ENCODE results near the gene RUVBL2.
A peak's percentile ranks its signal among the peaks of the same experiment; 100 is the strongest.

RUVBL2 gene

DNA sequence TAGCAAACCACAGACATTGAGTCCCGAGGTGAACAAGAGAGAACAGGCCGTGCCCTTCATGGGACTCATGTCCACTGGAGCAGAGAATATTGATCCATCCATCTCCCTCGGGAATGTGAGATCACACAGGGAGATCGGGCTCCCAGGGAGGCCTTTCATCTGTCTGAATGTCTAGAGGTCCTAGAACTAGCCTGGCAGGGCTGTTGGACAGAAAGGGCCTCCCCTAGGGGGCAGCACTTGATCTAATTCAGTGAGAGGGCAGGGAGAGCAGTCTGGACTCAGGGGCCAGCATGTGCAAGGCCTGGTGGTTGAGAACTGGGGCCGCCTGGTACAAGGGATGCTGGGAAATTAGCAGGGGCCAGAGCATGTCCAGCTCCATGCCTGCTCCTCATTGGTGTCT is 4.3 kb downstream of the RUVBL2 start:
- peak; percentile 75 for DNase-seq (ENCODE audit: low read depth)
- TF ChIP-seq, protein P1, sequence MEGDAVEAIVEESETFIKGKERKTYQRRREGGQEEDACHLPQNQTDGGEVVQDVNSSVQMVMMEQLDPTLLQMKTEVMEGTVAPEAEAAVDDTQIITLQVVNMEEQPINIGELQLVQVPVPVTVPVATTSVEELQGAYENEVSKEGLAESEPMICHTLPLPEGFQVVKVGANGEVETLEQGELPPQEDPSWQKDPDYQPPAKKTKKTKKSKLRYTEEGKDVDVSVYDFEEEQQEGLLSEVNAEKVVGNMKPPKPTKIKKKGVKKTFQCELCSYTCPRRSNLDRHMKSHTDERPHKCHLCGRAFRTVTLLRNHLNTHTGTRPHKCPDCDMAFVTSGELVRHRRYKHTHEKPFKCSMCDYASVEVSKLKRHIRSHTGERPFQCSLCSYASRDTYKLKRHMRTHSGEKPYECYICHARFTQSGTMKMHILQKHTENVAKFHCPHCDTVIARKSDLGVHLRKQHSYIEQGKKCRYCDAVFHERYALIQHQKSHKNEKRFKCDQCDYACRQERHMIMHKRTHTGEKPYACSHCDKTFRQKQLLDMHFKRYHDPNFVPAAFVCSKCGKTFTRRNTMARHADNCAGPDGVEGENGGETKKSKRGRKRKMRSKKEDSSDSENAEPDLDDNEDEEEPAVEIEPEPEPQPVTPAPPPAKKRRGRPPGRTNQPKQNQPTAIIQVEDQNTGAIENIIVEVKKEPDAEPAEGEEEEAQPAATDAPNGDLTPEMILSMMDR (conservative IDR thresholded peaks at IDR 0.05; ENCODE audit: low read depth, low read length): peak; percentile 78
- no peak overlapping the region for H3K4me3 ChIP-seq (ENCODE audit: low read depth, low read length)

DNA sequence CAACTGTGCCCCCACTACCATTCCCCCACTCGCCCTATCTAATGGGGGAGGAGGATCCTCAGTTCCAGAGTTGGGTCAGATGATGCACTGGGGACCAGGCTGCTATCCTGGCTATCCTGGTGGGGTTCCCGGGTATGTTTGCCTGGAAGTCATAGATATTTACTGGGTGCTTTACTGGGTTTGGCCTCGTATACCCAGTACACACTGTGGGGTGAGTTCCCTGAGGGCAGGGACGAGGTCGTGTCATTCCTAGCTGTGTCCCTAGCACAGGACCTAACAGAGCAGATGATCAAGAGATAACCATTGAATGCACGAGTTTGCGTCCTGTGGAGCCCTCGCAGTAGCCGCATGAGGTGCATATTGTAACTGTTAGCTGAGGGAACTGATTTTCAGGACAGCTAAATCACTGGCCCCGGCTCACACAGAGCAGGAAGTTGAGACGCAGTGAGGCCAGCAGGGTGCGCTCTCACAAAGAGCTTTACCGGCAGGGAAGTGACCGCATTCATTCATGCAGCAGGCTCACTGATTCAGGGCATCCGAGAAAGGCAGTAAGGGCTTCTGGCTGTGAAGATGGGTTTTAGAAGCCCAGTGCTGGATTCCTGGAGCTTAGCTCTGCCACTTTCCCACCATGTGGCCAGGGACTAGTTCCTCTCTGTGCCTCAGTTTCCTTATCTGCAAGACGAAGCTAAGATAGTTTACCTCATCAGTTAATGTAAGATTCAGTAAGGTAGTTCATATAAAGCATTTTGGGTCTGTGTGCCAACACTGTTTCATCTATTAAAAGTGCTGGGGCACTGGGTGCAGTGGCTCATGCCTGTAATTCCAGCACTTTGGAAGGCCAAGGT is 6.0 kb downstream of the RUVBL2 start:
- TF ChIP-seq, protein P1 (conservative IDR thresholded peaks at IDR 0.05; ENCODE audit: low read depth, low read length): peak; percentile 87
- H3K4me3 ChIP-seq (ENCODE audit: low read depth, low read length): no peak overlapping the region
- DNase-seq (ENCODE audit: low read depth): peak; percentile 87

DNA sequence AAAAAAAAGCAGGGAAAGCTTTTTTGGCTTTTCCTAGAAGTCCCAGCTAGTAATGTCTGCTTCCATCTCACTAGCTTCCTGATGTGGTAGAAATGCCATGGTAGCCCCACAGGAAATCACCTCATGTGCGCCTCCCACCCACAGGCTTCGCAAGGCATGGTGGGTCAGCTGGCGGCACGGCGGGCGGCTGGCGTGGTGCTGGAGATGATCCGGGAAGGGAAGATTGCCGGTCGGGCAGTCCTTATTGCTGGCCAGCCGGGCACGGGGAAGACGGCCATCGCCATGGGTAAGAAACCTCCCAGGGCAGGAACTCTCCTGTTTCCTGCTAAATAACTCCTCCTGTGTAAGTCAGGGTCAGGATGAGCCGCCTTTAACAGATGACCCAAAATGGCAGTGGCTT is 10.4 kb downstream of the RUVBL2 start:
- H3K4me3 ChIP-seq (ENCODE audit: low read depth, low read length): no peak overlapping the region
- no peak for DNase-seq (ENCODE audit: low read depth)
- TF ChIP-seq, protein P1 (conservative IDR thresholded peaks at IDR 0.05; ENCODE audit: low read depth, low read length): no peak

DNA sequence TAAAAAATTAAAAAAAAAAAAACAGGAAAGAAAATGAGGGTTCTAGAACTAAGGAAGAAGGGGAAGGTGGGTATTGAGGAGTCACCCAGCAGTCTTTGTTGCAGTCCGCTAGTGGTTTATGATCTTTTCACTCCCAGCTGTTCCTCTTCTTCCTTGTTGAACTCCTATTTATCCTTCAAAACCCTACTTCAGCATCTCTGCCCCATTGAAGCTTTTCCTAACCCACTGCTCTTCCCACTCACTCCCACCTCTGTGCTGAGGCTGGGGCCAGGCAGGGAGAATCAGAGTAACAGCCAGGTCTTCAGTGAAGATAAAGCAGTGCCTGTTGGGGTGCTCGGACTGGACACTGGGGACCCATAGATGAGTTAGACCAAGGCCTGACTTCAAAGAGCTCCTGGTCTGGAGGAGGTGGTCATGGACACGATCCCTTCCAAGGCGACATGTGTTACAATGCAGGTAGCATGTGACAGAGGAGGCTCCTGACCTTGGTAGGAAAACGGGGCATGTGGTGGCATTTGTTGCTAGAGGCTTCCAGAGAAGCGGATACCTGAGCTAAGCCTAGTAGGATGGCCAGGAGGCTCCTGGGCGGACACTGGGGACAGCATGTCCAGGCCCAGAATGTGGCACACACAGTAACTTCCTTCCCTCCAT is 11.4 kb downstream of the RUVBL2 start:
- no peak overlapping the region for H3K4me3 ChIP-seq (ENCODE audit: low read depth, low read length)
- no peak for DNase-seq (ENCODE audit: low read depth)
- TF ChIP-seq, protein P1 (conservative IDR thresholded peaks at IDR 0.05; ENCODE audit: low read depth, low read length): no peak

DNA sequence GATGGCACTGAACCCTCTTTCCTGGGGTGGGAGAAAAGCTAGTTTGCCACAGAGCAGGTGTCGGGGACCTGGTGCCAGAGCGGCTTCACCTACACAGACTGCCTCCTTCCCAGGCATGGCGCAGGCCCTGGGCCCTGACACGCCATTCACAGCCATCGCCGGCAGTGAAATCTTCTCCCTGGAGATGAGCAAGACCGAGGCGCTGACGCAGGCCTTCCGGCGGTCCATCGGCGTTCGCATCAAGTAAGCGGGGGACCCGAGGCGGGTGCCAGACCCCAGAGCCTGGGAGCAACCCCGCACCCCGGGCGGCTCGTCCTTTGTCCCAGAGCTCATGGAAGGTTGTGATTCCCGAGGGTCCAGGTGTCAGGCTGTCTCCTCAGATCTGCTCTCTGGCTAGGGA is 13.2 kb downstream of the RUVBL2 start:
- H3K4me3 ChIP-seq (ENCODE audit: low read depth, low read length): no peak overlapping the region
- no peak for DNase-seq (ENCODE audit: low read depth)
- TF ChIP-seq, protein P1 (conservative IDR thresholded peaks at IDR 0.05; ENCODE audit: low read depth, low read length): no peak

DNA sequence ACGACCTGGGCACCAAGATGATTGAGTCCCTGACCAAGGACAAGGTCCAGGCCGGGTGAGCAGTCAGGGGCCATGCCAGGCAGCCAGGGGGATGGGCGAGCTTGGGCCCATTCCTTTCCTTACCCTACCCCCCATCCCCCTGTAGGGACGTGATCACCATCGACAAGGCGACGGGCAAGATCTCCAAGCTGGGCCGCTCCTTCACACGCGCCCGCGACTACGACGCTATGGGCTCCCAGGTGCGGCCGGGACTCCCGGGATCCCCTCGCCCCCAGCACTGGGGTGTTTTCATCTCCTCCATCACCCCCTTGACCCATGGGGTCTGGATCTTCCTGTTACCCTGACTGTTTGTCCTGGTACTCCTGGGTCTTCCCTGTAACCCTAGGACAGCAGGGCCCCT is 16.1 kb downstream of the RUVBL2 start:
- TF ChIP-seq, protein P1 (conservative IDR thresholded peaks at IDR 0.05; ENCODE audit: low read depth, low read length): no peak
- DNase-seq (ENCODE audit: low read depth): no peak
- no peak overlapping the region for H3K4me3 ChIP-seq (ENCODE audit: low read depth, low read length)

Data from choroid plexus epithelial cell (primary cell).